GM15510 (cell line): ENCODE results near the gene MYO7A.

ENCODE experiments used
- POLR2A ChIP-seq: IDR thresholded peaks from 3 replicates; pipeline ENCODE4 v1.6.1; 2011; ENCODE audit warnings: borderline replicate concordance; ENCODE audit not compliant: insufficient read length; ENCODE audit errors: extremely low read depth

The MYO7A gene

GRCh38 chr11:77167791-77168190, 39.7 kb downstream of the MYO7A start:
- no peak for TF ChIP-seq POLR2A

GRCh38 chr11:77170107-77170506, 42.1 kb downstream of the MYO7A start:
- no peak for TF ChIP-seq POLR2A

- TF ChIP-seq POLR2A: no peak
Observed at GRCh38 chr11:77171254-77171653, 43.2 kb downstream of the MYO7A start.

- TF ChIP-seq POLR2A: no peak
Observed at GRCh38 chr11:77171885-77172665, 44.0 kb downstream of the MYO7A start.

- TF ChIP-seq POLR2A: no peak
Observed at GRCh38 chr11:77172666-77172982, 44.6 kb downstream of the MYO7A start.

- no peak for TF ChIP-seq POLR2A
Observed at GRCh38 chr11:77173494-77173893, 45.4 kb downstream of the MYO7A start.

GRCh38 chr11:77174559-77174958, 46.5 kb downstream of the MYO7A start:
- TF ChIP-seq POLR2A: no peak

GRCh38 chr11:77175021-77175842, 47.2 kb downstream of the MYO7A start:
- no peak for TF ChIP-seq POLR2A

- no peak for TF ChIP-seq POLR2A
Observed at GRCh38 chr11:77175869-77176539, 48.0 kb downstream of the MYO7A start.

GRCh38 chr11:77176996-77177395, 49.0 kb downstream of the MYO7A start:
- TF ChIP-seq POLR2A: no peak

- no peak for TF ChIP-seq POLR2A
Observed at GRCh38 chr11:77178150-77178549, 50.1 kb downstream of the MYO7A start.

GRCh38 chr11:77179048-77179447, 51.0 kb downstream of the MYO7A start:
- no peak for TF ChIP-seq POLR2A

GRCh38 chr11:77179681-77180080, 51.6 kb downstream of the MYO7A start:
- TF ChIP-seq POLR2A: no peak

- TF ChIP-seq POLR2A: no peak
Observed at GRCh38 chr11:77180346-77180745, 52.3 kb downstream of the MYO7A start.

- no peak for TF ChIP-seq POLR2A
Observed at GRCh38 chr11:77181226-77181625, 53.2 kb downstream of the MYO7A start.
